HUDEP-2 (cell line): ENCODE results near the gene SCLY.

Experiments used
- DNase-seq, 76 experiments: peaks; one replicate each; lab custom pipeline; 2025; ENCODE audit not compliant: unreplicated experiment in 76 of 76; lab: John Stamatoyannopoulos, UW

SCLY gene

DNA sequence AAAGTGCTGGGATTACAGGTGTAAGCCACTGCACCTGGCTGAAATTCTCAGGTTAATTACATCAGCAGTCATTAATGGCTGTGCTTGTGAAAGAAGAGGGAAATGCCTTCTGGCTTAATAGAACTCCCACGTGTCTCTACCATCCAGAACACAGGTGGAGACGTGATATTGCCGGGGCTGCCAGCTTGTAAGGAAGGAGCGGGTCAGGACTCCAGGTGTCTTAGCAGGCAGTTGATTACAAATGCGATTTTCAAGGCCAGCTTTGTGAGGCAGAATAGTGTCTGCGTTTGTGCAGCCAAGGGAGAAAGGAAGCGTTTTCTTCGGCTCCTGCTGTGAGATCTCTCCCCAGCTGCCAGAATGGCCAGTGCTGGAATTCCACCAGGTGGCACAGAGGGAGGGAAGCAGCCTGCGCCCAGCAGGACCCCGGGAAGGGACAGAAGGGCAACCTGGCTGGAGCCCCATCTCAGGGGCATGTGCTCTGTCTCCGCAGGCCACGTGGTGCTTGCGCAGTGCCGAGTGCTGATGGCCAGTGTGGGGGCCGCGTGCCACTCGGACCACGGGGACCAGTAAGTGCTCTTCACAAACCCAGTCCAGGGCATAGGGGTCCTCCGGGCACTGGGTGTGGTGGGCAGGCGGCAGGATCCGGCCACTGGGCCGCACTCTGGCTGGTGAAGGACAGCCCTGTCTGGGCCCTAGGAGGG, 35.7 kb downstream of the SCLY start:
- no peak for DNase-seq

GRCh38 chr2:238097201-238097987, 36.6 kb downstream of the SCLY start:
- DNase-seq = no peak

GRCh38 chr2:238097988-238098871, 37.4 kb downstream of the SCLY start:
- peak in 74 of 76 experiments; percentile 30 to 94 (median 82) for DNase-seq

- no peak for DNase-seq
Observed at GRCh38 chr2:238098901-238099713, 38.3 kb downstream of the SCLY start.

DNA sequence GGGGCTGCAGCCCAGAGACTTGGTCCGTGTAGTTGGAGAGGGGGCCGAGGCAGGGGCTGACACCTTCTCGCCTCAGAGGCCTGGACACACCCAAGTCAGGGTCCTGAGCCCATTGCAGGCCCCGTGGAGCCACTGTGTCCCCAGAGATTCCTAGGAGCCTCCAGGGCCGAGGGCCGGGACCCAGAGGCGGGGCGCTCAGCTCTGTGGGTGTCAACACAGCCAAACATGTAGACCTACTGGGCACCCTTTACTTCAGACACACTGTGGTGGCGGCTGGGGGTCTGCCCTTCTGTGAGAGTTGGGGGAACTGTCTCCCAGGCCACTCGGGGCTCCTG, 38.9 kb downstream of the SCLY start:
- DNase-seq = no peak

- DNase-seq = peak in 66 of 76 experiments; percentile 9 to 76 (median 56)
Observed at GRCh38 chr2:238100049-238100820, 39.4 kb downstream of the SCLY start, which contains the start of gene ESPNL. TSS of gene ESPNL (plus strand) at chr2:238100340. CDS start at chr2:238100420, 80 bp downstream.

DNA sequence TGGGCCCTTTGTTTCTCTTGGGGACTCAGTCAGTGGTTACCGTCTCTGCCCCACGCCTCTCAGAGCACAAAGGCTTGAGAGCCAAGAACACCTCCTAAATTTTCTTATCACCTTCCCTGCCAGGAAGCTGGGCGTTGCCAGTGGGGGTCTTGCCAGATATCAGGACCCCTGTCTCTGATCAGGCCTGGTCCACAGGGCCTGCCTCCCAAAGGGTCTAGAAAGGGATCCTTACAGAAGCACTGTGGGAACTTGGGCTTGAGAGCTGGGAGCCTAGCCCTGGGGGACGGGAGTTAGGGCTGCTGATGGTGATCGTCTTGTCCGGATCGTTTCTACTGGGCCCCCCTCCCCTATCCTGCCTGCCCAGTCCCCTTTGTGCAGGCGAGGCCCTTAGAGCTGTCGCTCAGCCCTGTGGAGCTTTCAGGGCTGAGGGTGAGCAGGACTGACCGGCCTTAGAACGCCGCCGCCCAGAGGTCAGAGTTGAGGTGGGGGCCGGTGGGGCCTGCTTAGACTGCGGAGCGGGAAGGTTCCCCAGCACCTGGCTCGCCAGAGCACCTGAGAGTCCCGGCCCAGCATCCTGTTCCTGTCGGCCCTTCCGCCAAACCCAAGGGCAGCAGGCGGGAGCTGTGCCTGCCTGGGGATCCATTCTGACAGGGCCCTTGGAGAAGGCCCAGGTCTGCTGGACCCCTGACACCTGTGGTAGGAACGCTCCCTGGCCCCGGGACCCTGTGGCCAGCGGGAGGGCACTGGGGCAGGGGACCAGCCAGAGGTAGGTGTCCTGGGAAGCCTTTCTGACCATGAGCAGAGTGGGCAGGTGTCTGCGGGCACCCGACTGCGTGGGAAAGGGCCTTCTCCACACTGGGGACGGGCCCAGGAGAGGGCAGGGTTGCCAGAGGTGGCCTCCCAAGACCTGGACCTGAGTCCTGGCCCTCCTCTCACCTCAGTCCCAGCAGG, 40.3 kb downstream of the SCLY start:
- DNase-seq = no peak

GRCh38 chr2:238101891-238102841, 41.4 kb downstream of the SCLY start:
- DNase-seq = no peak

DNA sequence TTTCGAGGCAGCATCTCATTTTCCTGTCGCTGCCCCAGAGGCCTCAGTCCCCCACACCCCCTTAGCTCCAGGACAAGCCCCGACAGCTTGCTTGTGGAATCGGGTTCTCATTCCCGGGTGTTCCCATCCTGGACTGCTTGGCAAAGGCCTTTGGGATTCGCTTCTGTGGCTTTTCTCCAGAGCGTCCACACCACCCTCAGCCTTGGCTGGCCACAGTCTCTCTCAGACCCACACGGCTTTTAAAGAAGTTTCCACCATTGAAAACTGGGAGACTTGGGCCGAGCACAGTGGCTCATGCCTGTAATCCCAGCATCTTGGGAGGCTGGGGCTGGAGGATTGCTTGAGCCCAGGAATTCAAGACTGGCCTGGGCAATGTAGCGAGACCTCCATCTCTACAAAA, 42.1 kb downstream of the SCLY start:
- DNase-seq = no peak

GRCh38 chr2:238103465-238104225, 42.8 kb downstream of the SCLY start:
- DNase-seq = no peak

DNA sequence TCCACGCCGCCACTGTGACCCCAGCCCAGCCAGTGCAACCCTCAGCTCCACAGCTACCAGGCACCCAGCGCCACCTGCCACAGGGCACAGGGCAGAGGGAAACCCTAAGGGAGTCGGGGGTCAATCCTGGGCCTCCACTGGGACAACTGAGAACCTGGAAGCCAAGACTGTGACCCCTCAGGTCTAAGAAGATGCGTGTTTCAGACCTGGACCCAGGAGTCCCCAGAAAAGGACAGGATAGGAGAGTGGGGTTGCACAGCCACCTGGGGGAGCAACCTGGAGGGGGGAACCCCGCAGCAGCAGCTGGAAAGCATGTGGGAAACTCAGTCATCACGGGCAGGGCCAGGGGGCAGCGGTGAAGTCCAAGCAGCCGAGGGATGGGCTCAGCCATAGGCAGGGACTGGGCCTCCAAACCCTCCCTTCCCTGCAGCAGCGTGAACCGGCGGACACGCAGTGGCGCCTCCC, 43.5 kb downstream of the SCLY start:
- DNase-seq = no peak

GRCh38 chr2:238104691-238105371, 44.0 kb downstream of the SCLY start:
- no peak for DNase-seq

- DNase-seq = no peak
Observed at GRCh38 chr2:238105506-238106338, 44.9 kb downstream of the SCLY start.

DNA sequence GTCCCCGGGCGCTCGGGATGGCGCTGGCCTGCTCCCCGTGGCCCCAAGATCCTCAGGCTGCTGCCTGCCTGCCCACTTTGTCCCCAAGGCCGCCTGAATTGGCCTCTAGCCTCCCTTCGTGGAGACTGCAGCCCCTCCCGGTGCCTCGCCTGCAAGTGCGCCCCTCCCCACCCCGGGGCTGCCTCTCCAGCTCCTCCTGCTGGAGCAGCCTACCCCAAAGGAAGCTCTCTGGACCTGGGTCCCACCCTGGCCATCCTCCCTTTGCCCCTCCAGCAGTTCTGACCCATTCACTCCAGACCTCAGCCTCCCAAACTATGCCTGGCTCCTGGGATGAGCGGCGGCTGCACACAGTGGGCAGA, 45.5 kb downstream of the SCLY start:
- DNase-seq = no peak
